Peyer's patch (tissue), 4 donors: ENCODE results near the gene CST1.
"Not testable (repeated sequence)": the region's sequence is repeated elsewhere in the genome, so short reads cannot be mapped to it uniquely, and the experiment has no call there.

Experiments used
- CTCF ChIP-seq, 6 experiments: fragments of 450-650 bp in 4 of 6; fragments of 200-600 bp in 2 of 6; sonication (generic) in 1 of 6; IDR thresholded peaks; one replicate each; pipeline ENCODE4 v1.5.1; 2017 to 2019; ENCODE audit warnings: antibody characterized with exemption in 6 of 6, mild to moderate bottlenecking in 3 of 6, moderate library complexity in 1 of 6
- POLR2A ChIP-seq, 2 donors: fragments of 450-650 bp; IDR thresholded peaks; one replicate each; pipeline ENCODE4 v1.5.1; 2017; ENCODE audit warnings: antibody characterized with exemption in 2 of 2, mild to moderate bottlenecking in 2 of 2, moderate library complexity in 2 of 2

- not testable (repeated sequence) for TF ChIP-seq POLR2A, CTCF (IDR thresholded peaks at IDR 0.05)
These were observed 16.3 kb downstream of the CST1 start for GRCh38 chr20:23734440-23734839.
